ENCODE results near the gene CORIN.

DNA sequence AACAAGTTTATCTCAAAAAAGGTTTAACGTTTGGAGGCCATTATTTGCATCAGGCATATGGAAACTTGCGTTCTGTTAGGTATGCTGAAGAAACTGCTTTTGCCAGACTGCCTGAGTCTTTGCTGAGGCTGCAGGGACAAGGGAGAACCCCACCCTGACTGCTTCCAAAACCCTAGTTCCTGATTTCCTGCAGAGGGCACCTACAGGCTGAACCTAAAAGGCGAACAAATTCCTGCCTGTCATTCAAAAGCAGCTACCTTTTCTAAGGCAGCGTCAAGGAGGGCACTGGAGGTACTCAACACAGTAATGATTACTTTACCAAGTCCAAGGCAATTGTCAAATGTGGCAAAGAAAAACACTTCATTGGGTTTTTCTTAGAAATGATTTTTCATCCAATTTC is 578 bp upstream of the CORIN start:
- TF ChIP-seq EP300 (IDR thresholded peaks at IDR 0.05): no peak
- TF ChIP-seq, protein P1, sequence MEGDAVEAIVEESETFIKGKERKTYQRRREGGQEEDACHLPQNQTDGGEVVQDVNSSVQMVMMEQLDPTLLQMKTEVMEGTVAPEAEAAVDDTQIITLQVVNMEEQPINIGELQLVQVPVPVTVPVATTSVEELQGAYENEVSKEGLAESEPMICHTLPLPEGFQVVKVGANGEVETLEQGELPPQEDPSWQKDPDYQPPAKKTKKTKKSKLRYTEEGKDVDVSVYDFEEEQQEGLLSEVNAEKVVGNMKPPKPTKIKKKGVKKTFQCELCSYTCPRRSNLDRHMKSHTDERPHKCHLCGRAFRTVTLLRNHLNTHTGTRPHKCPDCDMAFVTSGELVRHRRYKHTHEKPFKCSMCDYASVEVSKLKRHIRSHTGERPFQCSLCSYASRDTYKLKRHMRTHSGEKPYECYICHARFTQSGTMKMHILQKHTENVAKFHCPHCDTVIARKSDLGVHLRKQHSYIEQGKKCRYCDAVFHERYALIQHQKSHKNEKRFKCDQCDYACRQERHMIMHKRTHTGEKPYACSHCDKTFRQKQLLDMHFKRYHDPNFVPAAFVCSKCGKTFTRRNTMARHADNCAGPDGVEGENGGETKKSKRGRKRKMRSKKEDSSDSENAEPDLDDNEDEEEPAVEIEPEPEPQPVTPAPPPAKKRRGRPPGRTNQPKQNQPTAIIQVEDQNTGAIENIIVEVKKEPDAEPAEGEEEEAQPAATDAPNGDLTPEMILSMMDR (IDR thresholded peaks at IDR 0.05): no peak

Measured in stomach (tissue), 4 donors.